Measurements from ENCODE around the gene RNF123.

RNF123 gene

DNA sequence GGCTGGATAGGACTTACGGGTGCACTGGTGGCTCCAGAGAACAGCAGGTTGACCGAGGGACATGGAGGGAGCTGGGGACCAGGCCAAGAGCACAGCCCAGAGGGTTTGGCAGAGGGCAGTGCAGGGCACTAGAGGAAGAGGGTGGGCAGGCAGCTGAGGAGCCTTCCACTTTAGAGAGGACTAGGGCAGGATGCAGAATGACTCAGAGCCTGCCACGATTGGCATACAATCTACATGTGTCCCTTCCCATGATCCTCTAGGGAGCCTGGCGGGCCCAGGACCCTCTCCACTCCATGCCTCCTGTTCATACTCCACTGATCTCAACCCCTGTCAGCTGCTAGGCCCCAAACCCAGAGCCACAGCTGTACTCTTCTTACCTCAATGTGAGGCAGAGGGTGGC lies 29.6 kb upstream of the RNF123 start:
- DNase-seq, result no peak

DNA sequence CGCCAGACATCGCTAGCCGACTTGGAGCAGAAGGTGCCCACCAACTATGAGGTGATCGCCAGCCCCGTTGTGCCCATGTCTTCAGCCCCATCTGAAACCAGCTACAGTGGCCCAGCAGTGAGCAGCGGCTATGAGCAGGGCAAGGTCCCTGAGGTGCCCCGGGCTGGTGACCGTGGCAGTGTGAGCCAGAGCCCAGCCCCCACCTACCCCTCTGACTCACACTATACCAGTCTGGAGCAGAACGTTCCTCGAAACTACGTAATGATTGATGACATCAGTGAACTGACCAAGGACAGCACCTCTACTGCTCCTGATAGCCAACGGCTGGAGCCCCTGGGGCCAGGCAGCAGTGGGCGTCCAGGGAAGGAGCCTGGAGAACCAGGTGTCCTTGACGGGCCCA lies 28.1 kb upstream of the RNF123 start:
- no peak for DNase-seq

- no peak for DNase-seq
Observed at GRCh38 chr3:49662021-49662420, 27.3 kb upstream of the RNF123 start.

- DNase-seq, result no peak
Observed at GRCh38 chr3:49662720-49663413, 26.5 kb upstream of the RNF123 start.

DNA sequence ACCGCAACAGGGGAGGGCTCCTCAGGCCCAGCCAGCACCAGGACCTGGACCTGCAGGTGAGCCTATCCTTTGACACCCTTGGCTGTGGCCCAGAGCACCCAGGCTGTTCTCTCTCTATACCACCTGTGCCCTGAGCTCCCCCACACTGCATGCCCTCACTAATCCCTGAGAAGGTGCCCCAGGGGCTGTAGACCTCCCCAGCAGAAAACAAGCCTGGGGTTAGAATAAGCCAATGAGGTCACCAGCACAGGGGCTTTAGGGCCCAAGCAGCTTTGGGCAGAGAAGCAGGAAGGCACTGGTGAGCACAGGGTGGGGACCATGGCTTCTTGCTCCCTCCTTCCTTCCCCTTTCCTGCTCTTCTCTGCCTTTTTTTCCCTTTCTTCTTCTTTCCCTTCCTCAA lies 25.5 kb upstream of the RNF123 start:
- no peak for DNase-seq

DNA sequence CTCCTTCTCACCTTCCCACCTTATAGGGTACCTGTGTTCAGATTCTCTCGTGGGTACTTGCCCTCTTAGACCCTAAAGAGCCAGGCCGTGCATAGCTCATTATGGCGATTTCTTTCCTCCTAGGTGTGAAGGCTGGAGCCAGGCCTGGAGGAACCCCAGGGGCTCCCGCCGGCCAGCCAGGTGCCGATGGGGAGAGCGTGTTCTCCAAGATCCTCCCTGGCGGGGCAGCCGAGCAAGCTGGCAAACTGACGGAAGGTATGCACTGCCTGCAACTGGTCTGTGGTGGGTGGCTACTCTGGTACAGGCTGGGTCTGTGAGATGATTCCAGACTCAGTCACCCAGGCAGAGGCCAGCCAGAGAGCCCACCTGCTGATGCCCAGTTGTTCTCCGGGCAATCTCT lies 25.1 kb upstream of the RNF123 start:
- DNase-seq, result no peak

DNA sequence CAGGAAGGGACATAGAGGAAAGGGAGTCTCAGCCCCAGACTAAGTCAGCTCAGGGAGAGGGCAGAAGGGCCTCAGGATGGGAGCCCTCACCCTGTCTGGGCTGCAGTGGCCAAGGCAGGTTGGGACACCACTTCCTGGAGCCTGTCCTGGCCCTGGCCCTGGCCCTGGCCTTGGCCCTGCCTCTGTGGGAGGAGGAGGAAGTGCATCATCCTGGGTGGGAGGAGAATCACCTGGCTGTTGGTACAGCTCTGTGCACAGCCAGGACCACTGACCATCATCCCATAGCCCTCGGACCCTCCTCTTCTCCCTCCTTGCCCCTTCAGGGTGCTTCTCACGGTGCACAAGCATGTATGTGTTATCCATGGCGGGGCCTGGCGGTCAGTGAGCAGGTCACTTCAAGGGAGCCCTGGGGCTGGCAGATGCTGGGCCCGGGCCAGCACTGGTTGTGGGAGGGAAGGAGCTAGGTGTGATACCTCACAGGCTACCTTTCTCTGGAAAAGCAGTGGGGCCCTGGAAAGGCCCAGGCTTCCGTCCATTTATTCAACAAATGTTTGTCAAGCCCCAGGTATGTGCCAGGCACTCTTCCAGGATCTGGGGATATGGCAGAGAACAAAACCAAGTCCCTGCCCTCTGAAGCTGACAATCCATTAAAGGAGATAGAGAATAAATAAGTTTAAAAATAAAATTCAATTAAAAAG lies 23.4 kb upstream of the RNF123 start:
- DNase-seq, result no peak

DNA sequence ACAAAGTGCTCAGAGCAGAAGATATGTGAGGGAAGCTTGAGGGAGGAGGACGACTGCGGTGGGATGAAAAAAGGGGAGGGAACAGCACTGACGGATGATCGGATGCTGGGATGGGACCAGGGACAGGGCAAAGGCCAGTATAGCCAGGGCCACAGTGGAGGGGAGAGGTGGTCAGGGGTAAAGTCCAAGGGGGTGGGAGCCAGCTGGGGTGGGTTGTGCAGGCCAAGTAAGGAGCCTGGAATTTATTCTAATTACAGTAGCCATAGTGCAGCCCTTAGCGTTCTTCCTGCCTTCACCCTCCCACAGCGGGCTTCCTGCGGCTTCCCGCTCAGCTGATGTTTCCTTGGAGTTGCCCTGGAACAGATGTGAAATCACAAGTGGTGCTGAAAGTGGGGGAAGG lies 22.8 kb upstream of the RNF123 start:
- DNase-seq, result no peak

DNA sequence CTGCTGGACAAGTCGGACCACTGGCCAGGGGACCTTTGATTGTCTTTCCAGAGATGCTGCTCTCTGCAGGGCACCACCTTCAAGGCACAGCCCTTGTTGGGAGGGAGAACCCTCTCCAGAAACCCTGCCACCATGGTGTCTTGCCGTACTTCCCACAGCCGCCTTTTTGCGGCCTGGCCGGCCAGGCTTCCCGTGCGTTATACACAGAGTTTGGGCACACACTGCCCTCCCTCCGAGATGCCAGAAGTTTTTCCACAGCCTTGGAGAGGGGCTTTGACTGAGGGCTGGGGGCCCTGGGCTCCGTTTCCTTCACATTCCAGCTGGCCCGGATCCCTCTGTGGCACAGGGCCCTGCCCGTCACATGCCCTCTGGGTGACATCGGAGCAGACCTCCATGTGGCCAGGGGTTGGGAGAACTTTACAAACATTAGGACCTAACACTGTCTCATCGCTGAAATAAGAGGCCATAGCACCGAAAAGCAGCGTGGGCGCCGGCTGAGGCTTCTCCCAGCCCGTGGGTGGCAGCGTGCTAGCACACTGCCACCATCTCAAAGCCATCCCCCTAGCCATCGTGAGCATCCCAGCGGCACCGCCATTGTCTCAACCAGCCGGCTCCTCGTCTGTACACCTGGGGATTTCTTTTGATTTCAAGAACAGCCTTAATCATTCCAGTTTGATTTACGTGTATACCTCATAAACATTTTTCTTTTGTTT lies 21.5 kb upstream of the RNF123 start:
- no peak for DNase-seq

GRCh38 chr3:49668414-49668797 lies 21.0 kb upstream of the RNF123 start:
- no peak for DNase-seq

DNA sequence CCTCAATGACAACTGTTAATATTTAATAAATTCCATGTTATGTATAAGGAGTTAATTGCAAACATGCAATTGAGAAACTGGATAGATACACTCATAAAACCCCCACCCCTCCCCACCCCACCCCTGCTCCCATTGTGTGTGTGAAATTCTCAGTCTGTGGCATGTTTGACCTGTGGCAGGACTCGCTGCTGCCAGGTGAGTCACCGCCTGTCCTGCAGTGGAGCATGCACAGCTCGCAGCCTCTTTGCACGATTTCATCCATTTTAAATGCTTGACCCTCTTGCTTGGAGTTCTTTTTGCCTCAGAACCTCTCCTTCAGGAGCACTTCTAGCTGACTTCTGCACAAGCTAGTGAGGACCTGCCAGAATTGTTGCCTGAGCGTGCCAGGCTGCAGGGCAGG lies 20.5 kb upstream of the RNF123 start:
- no peak for DNase-seq

GRCh38 chr3:49669352-49669751 lies 20.0 kb upstream of the RNF123 start:
- DNase-seq, result no peak

- DNase-seq, result no peak
Observed at GRCh38 chr3:49670940-49671290, 18.4 kb upstream of the RNF123 start.

- DNase-seq, result peak; percentile 80 to 86
Observed at GRCh38 chr3:49671291-49672288, 17.8 kb upstream of the RNF123 start.

GRCh38 chr3:49673121-49673714 lies 16.1 kb upstream of the RNF123 start:
- no peak for DNase-seq

DNA sequence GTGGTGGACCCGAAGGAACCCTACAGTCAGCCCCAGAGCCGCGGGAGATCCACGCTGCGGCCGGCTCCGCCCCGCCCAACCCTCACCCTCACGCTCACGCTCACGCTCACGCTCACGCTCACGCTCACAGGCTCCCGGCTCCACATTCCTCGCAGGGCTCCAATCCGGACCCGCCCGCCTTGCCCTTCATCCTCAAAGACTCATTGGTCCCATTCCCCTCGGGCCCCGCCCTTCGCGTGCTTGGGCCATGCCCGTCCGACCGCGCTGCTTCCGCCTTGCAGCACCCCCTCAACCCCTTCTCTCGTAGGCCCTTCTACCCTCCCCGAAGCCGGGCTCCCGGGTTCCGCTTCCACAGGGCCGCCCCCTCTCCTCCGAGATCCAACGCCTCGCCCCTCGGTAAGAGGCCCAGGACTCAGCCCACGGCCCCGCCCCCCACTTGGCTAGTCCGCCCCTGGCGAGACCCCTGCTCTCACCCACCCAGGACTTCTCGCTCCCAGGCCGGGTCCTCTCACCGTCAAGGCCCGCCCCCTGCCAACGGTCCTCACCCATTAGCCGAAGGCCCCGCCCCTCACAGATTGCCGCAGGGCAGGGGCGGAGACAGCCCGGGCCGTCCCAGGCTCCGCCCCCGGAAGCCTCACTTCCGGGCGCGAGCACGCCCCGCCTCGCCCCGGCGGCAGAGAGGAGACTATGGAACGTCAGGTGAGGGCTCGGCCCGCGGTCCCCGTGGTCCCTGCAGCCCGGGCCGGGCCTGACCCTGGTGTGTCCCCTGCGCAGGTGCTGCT lies 15.5 kb upstream of the RNF123 start, which contains the start of gene APEH:
Gene APEH, plus strand, starts transcription at position 637 of the 782 bp plus-strand sequence. Its CDS starts 51 bp downstream, at position 688.
- DNase-seq, result peak; percentile 99

GRCh38 chr3:49674497-49674983 lies 14.8 kb upstream of the RNF123 start:
- no peak for DNase-seq

GRCh38 chr3:49675912-49676311 lies 13.4 kb upstream of the RNF123 start:
- DNase-seq, result no peak

DNA sequence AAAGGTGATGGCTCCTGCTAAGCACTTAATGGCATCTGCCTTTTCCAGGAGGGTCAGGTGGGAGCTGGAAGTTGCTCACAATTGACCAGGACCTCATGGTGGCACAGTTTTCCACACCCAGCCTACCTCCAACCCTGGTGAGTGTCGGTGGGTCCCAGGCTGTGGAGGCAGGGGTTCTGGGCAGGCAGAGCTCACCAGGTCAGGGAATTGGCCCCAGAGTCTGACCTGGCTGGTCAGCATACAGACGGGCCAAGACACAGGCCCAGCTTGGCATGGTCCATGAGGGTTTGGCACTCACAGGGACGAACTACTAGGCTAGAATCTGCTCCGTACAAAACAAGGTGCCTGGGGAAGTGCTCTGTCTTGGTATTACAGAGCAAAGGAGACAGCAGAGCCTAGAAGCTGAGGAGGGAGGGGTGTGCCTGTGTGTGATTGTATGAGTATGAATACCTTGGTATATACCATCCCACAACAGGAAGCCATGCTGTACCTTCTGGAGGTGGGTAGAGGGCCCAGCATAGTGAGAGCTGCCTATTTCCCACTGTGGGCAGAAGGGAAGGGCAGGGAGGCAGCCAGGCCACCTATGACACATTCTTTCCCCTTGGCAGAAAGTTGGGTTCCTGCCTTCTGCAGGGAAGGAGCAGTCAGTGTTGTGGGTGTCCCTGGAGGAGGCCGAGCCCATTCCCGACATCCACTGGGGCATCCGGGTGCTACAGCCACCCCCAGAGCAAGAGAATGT lies 8.7 kb upstream of the RNF123 start:
- DNase-seq, result no peak

DNA sequence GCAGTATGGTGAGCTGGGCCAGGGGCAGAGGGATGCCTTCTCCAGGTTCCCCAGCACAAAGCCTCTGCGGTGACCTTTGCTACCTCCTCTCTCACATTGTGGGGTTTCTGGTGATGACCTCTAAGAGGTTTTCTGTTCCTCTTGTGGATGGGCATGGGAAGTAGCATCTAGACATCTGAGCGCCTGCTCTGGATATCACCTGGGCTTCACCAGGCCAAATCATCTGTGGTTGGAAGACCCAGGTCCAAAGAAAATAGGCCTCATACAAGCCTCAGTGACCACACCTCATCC lies 8.2 kb upstream of the RNF123 start:
- DNase-seq, result no peak

GRCh38 chr3:49681543-49681942 lies 7.8 kb upstream of the RNF123 start:
- DNase-seq, result no peak

All from activated T-cell treated with anti-CD3 and anti-CD28 coated beads, Interleukin-2, amount 50 U/mL, for 48 hours (primary cell).